HG02798 (cell line): ENCODE results near the gene TMEM191C.
"Not testable (repeated sequence)": the region's sequence is repeated elsewhere in the genome, so short reads cannot be mapped to it uniquely, and the experiment has no call there.

ENCODE experiments used
- ATAC-seq: cut with Tn5 transposase; IDR thresholded peaks from one replicate; pipeline ENCODE4 v1.9.1; 2021; ENCODE audit warnings: mild to moderate bottlenecking; ENCODE audit not compliant: unreplicated experiment, poor library complexity

Gene TMEM191C

GRCh38 chr22:21445437-21446127 is 21.6 kb upstream of the TMEM191C start:
- no peak for ATAC-seq

- no peak for ATAC-seq
These were observed 20.9 kb upstream of the TMEM191C start for GRCh38 chr22:21446128-21446826.

GRCh38 chr22:21446827-21447690 is 20.1 kb upstream of the TMEM191C start:
- no peak for ATAC-seq

GRCh38 chr22:21447694-21448402 is 19.3 kb upstream of the TMEM191C start:
- no peak for ATAC-seq

GRCh38 chr22:21448627-21449416 is 18.4 kb upstream of the TMEM191C start:
- ATAC-seq = no peak

GRCh38 chr22:21449531-21450319 is 17.5 kb upstream of the TMEM191C start:
- ATAC-seq = no peak

- ATAC-seq = no peak
These were observed 16.8 kb upstream of the TMEM191C start for GRCh38 chr22:21450320-21450831.

- ATAC-seq = no peak
These were observed 16.3 kb upstream of the TMEM191C start for GRCh38 chr22:21450858-21451353.

- no peak for ATAC-seq
These were observed 15.4 kb upstream of the TMEM191C start for GRCh38 chr22:21451545-21452520.

- not testable (repeated sequence) for ATAC-seq
These were observed 14.5 kb upstream of the TMEM191C start for GRCh38 chr22:21452666-21453065.

- ATAC-seq = not testable (repeated sequence)
These were observed 12.2 kb upstream of the TMEM191C start for GRCh38 chr22:21454998-21455333.

GRCh38 chr22:21455334-21456089 is 11.7 kb upstream of the TMEM191C start:
- no peak for ATAC-seq

GRCh38 chr22:21457023-21457787 is 10.0 kb upstream of the TMEM191C start:
- no peak for ATAC-seq

- not testable (repeated sequence) for ATAC-seq
These were observed 4.5 kb upstream of the TMEM191C start for GRCh38 chr22:21462672-21463071.

GRCh38 chr22:21468194-21469096 is 1.3 kb downstream of the TMEM191C start:
- peak; percentile 83 for ATAC-seq
